Right atrium auricular region (tissue), 2 donors: ENCODE measurements around the gene CFAP210. TPM values are rescaled to one million over a fixed set of nuclear protein-coding genes. Genes with fewer than 3 reads are reported as not detected.

ENCODE experiments used
- DNase-seq: peaks from one replicate; pipeline ENCODE4 v3.0.0-alpha.2; 2019; ENCODE audit warnings: low spot score
- H3K27ac ChIP-seq, 2 donors: fragments of 200-600 bp; sonication (generic); 1 replicate in 1 of 2; 2 replicates in 1 of 2; pipeline ENCODE4 v1.5.1; 2016 to 2019
- H3K27me3 ChIP-seq, 2 donors: fragments of 200-600 bp; sonication (generic); one replicate each; pipeline versions ENCODE4 v1.5.1 to v1.6.0; 2017 to 2019
- H3K36me3 ChIP-seq: fragments of 200-600 bp; sonication (generic); one replicate; pipeline ENCODE4 v1.5.1; 2016
- H3K4me1 ChIP-seq, 2 donors: fragments of 200-600 bp; sonication (generic); one replicate each; pipeline versions ENCODE4 v1.5.1 to v1.6.0; 2017 to 2019
- H3K4me3 ChIP-seq, 2 donors: fragments of 200-600 bp; sonication (generic); 1 replicate in 1 of 2; 2 replicates in 1 of 2; pipeline ENCODE4 v1.5.1; 2017 to 2019; ENCODE audit warnings: mild to moderate bottlenecking in 1 of 2, moderate library complexity in 1 of 2
- H3K9me3 ChIP-seq, 2 donors: fragments of 200-600 bp; sonication (generic); one replicate each; pipeline ENCODE4 v1.5.1; 2019
- total RNA-seq, 2 donors: library from RNA; depleted of rRNA; stranded (reverse); fragments of >200 nt; gene quantifications; one replicate each; pipeline ENCODE4 v1.1.0, GENCODE V29; 2016
- TF ChIP-seq, protein P1 (sequence below), 2 donors: fragments of 200-600 bp; sonication (generic); IDR thresholded peaks; one replicate each; pipeline ENCODE4 v1.5.1; 2019; ENCODE audit warnings: antibody characterized with exemption in 2 of 2

The CFAP210 gene
- total RNA-seq, 2 donors from 2014 or later = not detected

DNA sequence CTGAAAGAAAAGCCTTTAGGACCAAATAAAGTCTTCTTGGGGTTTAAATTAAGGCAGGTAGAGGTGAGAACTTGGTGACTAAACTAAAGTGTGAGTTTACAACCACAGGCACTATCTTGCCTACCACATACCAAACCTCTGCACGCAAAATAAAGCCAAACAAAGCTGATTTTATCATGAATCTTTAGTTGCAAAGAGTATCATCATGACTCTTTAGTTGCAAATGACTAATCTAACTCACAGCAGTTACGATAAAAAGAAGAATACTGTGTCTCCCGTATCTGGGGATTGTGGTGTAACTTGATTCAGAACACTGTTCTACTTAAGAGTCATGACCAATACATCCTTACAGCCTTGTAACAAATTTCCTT, 11.2 kb downstream of the CFAP210 start:
- no peak overlapping the region for H3K27ac ChIP-seq
- TF ChIP-seq, protein P1, sequence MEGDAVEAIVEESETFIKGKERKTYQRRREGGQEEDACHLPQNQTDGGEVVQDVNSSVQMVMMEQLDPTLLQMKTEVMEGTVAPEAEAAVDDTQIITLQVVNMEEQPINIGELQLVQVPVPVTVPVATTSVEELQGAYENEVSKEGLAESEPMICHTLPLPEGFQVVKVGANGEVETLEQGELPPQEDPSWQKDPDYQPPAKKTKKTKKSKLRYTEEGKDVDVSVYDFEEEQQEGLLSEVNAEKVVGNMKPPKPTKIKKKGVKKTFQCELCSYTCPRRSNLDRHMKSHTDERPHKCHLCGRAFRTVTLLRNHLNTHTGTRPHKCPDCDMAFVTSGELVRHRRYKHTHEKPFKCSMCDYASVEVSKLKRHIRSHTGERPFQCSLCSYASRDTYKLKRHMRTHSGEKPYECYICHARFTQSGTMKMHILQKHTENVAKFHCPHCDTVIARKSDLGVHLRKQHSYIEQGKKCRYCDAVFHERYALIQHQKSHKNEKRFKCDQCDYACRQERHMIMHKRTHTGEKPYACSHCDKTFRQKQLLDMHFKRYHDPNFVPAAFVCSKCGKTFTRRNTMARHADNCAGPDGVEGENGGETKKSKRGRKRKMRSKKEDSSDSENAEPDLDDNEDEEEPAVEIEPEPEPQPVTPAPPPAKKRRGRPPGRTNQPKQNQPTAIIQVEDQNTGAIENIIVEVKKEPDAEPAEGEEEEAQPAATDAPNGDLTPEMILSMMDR (IDR thresholded peaks at IDR 0.05) = no peak
- DNase-seq = no peak
- no peaks in the 10 kb centered on the region for H3K27me3 ChIP-seq
- no peaks in the 10 kb centered on the region for H3K4me1 ChIP-seq
- no peaks in the 10 kb centered on the region for H3K9me3 ChIP-seq
- no peaks in the 10 kb centered on the region for H3K36me3 ChIP-seq
- H3K4me3 ChIP-seq = no peak overlapping the region

DNA sequence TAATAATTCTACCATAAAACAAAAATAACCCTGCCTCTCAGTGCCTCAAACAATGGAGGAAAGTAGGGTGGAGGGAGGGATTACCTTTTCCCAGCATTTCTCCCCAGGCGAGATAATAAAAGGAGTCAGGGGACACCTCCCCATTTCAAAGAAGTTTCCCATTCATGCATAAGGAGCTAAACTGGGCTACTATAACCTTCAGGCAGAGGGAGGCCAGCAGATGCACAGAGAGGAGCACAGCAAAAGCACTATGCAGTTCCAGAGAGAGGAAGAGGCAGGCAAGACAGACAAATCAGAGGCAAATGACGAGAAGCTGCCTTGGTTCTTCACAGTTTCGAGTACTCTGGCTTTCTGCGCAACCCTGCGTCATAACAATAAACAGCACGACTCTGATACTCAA, 17.4 kb downstream of the CFAP210 start:
- TF ChIP-seq, protein P1 (IDR thresholded peaks at IDR 0.05) = no peak
- no peaks in the 10 kb centered on the region for H3K27me3 ChIP-seq
- H3K4me1 ChIP-seq = no peaks in the 10 kb centered on the region
- H3K4me3 ChIP-seq = no peak overlapping the region
- DNase-seq = no peak
- H3K27ac ChIP-seq = no peak overlapping the region
- H3K9me3 ChIP-seq = no peaks in the 10 kb centered on the region
- H3K36me3 ChIP-seq = no peaks in the 10 kb centered on the region

DNA sequence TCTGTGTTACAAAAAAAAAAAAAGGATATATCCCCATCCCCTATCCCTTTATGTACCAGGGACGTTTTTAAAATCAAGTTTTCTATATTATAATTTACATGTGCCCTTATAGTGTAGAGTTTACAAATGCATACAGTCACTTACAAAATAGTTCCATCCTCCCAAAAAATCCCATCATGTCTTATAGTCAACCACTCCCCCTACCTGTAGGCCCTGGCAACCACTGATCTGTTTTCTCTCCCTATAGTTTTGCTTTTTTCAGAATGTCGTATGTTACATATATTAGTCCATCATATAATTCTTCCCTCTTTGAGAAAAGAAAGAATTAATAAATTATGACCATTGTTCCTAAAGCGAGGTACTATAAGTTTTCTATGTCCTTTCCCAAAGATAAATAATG, 17.8 kb downstream of the CFAP210 start:
- Histone ChIP-seq H3K9me3 (no peaks in the 10 kb centered on the region), H3K27me3 (no peaks in the 10 kb centered on the region), H3K4me1 (no peaks in the 10 kb centered on the region), H3K36me3 (no peaks in the 10 kb centered on the region), H3K27ac (no peak overlapping the region), H3K4me3 (no peak overlapping the region)
- TF ChIP-seq, protein P1 (IDR thresholded peaks at IDR 0.05) = no peak
- no peak for DNase-seq

DNA sequence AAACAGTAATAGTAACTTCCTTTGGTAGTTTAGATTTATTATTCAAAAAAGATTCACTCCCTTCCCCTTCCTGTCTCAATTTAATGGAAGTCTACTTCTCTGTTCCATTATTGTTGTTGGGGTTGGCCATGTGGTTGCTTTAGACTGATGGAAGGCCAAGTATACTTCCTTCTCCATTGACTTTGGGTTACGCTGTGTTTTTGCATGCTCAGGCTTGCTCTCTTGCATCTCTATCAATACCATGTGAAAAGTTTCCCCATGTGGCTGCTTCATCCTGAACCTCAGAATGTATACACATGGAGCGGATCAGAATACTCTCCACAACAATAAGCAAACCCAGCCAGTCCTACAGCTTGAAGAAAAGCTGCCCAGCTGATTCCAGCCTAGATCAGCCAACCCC, 20.3 kb downstream of the CFAP210 start:
- Histone ChIP-seq H3K36me3 (no peaks in the 10 kb centered on the region), H3K4me1 (no peaks in the 10 kb centered on the region), H3K27me3 (no peaks in the 10 kb centered on the region), H3K27ac (no peak overlapping the region), H3K9me3 (no peaks in the 10 kb centered on the region), H3K4me3 (no peak overlapping the region)
- TF ChIP-seq, protein P1 (IDR thresholded peaks at IDR 0.05) = no peak
- no peak for DNase-seq

DNA sequence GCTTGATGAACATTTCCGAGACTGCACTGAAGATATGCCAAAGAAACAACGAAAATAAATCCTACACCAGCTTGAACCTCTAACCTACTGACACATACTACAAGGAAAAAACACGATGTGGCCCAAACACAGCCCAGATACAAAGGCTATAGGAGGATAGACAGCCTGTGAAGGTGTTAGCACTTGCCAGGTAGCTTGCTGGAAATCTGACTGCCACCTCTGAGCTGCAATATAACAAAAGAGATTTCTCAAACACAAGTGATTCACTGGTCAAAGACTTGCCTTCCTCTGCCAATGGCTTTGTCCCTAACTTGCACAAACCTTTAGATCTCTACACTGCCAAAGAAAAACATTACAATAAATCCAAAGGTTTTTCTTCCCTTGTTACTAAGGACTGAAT, 21.1 kb downstream of the CFAP210 start:
- Histone ChIP-seq H3K4me1 (no peaks in the 10 kb centered on the region), H3K27me3 (no peaks in the 10 kb centered on the region), H3K4me3 (no peak overlapping the region), H3K36me3 (no peaks in the 10 kb centered on the region), H3K9me3 (no peaks in the 10 kb centered on the region), H3K27ac (no peak overlapping the region)
- TF ChIP-seq, protein P1 (IDR thresholded peaks at IDR 0.05) = no peak
- no peak for DNase-seq

DNA sequence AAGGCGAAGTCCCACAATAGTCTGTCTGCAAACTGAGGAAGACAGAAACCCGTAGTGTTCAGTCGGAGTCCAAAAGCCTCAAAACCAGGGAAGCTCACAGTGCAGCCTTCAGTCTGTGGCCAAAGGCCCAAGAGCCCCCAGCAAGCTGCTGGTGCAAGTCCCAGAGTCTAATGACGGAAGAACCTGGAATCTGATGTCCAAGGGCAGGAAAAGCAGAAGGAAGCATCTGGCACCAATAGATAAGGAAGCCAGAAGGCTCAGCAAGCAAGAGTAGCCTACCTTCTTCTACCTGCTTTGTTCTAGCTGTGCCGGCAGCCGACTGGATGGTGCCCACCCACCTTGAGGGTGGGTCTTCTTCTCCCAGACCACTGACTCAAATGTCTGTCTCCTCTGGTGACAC, 21.8 kb downstream of the CFAP210 start:
- H3K4me3 ChIP-seq = no peak overlapping the region

More for the DNA sequence above, 21.8 kb downstream of the CFAP210 start:
- Histone ChIP-seq H3K9me3 (no peaks in the 10 kb centered on the region), H3K27me3 (no peaks in the 10 kb centered on the region), H3K36me3 (no peaks in the 10 kb centered on the region), H3K4me1 (no peaks in the 10 kb centered on the region), H3K27ac (no peak overlapping the region)
- DNase-seq = no peak
- TF ChIP-seq, protein P1 (IDR thresholded peaks at IDR 0.05) = no peak
